Keratinocyte (primary cell): ENCODE data around the gene TMA7B. TPM values are rescaled to one million over a fixed set of nuclear protein-coding genes. Genes with fewer than 3 reads are reported as not detected.

ENCODE experiments used
- DNase-seq: peaks from one replicate; pipeline ENCODE4 v3.0.0-alpha.2; 2011; ENCODE audit warnings: low read depth, missing footprints, low spot score
- FAIRE-seq: peaks from 2 replicates; lab custom pipeline; 2011; peaks lifted over from hg19 to GRCh38; lab: Jason Lieb, UNC
- H2AFZ ChIP-seq: 2 replicates; pipeline ENCODE4 v1.6.0; 2012; ENCODE audit warnings: low read length, control low read depth, inconsistent platforms; ENCODE audit not compliant: control insufficient read depth
- H3K27ac ChIP-seq: 2 replicates; pipeline ENCODE4 v1.5.1; 2011; ENCODE audit warnings: low read length; ENCODE audit not compliant: control insufficient read depth, insufficient read depth
- H3K27me3 ChIP-seq: 3 replicates; pipeline ENCODE4 v1.6.0; 2011; ENCODE audit warnings: low read length; ENCODE audit not compliant: control insufficient read depth, insufficient read depth; ENCODE audit errors: extremely low read depth
- H3K36me3 ChIP-seq, 2 experiments: 2 replicates in 1 of 2; 3 replicates in 1 of 2; pipeline ENCODE4 v1.5.1; 2011; ENCODE audit warnings: low read length in 2 of 2, mild to moderate bottlenecking in 1 of 2; ENCODE audit not compliant: control insufficient read depth in 2 of 2, insufficient read depth in 2 of 2; ENCODE audit errors: extremely low read depth in 1 of 2
- H3K4me1 ChIP-seq: 3 replicates; pipeline ENCODE4 v1.5.1; 2011; ENCODE audit warnings: low read length; ENCODE audit not compliant: control insufficient read depth, insufficient read depth; ENCODE audit errors: extremely low read depth
- H3K4me2 ChIP-seq: 3 replicates; pipeline ENCODE4 v1.6.0; 2011; ENCODE audit warnings: low read depth, low read length; ENCODE audit not compliant: control insufficient read depth, insufficient read depth; ENCODE audit errors: extremely low read depth
- H3K4me3 ChIP-seq, 3 experiments: fragments of 200-600 bp in 1 of 3; sonication (generic) in 1 of 3; 2 replicates in 2 of 3; 3 replicates in 1 of 3; pipeline ENCODE4 v1.5.1; 2011 to 2016; ENCODE audit warnings: low read length in 3 of 3, mild to moderate bottlenecking in 3 of 3, control low read depth in 2 of 3, inconsistent platforms in 1 of 3, low read depth in 1 of 3, mixed read lengths in 1 of 3, mixed run types in 1 of 3, moderate library complexity in 1 of 3; ENCODE audit not compliant: control insufficient read depth in 2 of 3, insufficient read depth in 2 of 3; ENCODE audit errors: extremely low read depth in 1 of 3
- H3K79me2 ChIP-seq: 2 replicates; pipeline ENCODE4 v1.6.0; 2012; ENCODE audit warnings: low read length; ENCODE audit not compliant: control insufficient read depth, insufficient read depth
- H3K9ac ChIP-seq: 3 replicates; pipeline ENCODE4 v1.6.0; 2011; ENCODE audit warnings: low read length; ENCODE audit not compliant: control insufficient read depth, insufficient read depth; ENCODE audit errors: extremely low read depth
- H3K9me1 ChIP-seq: 3 replicates; pipeline ENCODE4 v1.6.0; 2011; ENCODE audit warnings: low read length; ENCODE audit not compliant: control insufficient read depth, insufficient read depth; ENCODE audit errors: extremely low read depth
- H3K9me3 ChIP-seq: 2 replicates; pipeline ENCODE4 v1.5.1; 2012; ENCODE audit warnings: low read depth, low read length; ENCODE audit not compliant: control insufficient read depth
- H4K20me1 ChIP-seq: 3 replicates; pipeline ENCODE4 v1.6.0; 2011; ENCODE audit warnings: low read length; ENCODE audit not compliant: control insufficient read depth, insufficient read depth; ENCODE audit errors: extremely low read depth
- EZH2 ChIP-seq: IDR thresholded peaks from one replicate; pipeline ENCODE4 v1.6.1; 2012; ENCODE audit warnings: inconsistent platforms, mild to moderate bottlenecking, low read length, moderate library complexity
- dilution Hi-C: fragments of 300-500 bp; cut with MboI; formaldehyde crosslinking; loops from one replicate; pipeline ENCODE4 v1.7.0; 2020; ENCODE audit warnings: low sequenced_read_pairs; ENCODE audit not compliant: extremely low pct_ligation_motif_present
- polyA plus RNA-seq, 5 experiments: library from polyadenylated mRNA; depleted of rRNA in 3 of 5; stranded (reverse) in 3 of 5; stranded (forward) in 1 of 5; unstranded in 1 of 5; fragments of >200 nt; gene quantifications; 1 replicate in 1 of 5; 2 replicates in 3 of 5; 3 replicates in 1 of 5; pipeline versions ENCODE4 v1.2.1 to v1.2.3, GENCODE V29; 2011 to 2012; ENCODE audit warnings: missing spikeins in 2 of 5, low read depth in 1 of 5, low replicate concordance in 1 of 5
- TF ChIP-seq, protein P1 (sequence below), 3 experiments: IDR thresholded peaks in 1 of 3; conservative IDR thresholded peaks in 1 of 3; optimal IDR thresholded peaks in 1 of 3; 2 replicates in 2 of 3; 3 replicates in 1 of 3; pipeline versions ENCODE3 to v1.5.1; 2011; ENCODE audit warnings: low read length in 3 of 3, mild to moderate bottlenecking in 3 of 3, moderate library complexity in 2 of 3, control low read depth in 1 of 3, inconsistent platforms in 1 of 3; ENCODE audit not compliant: insufficient read depth in 2 of 3; ENCODE audit errors: extremely low read depth in 1 of 3

Gene TMA7B
- polyA plus RNA-seq, 1 donor (not counting 4 experiments of a cell fraction or from before 2014, with no cell fraction given): not detected

DNA sequence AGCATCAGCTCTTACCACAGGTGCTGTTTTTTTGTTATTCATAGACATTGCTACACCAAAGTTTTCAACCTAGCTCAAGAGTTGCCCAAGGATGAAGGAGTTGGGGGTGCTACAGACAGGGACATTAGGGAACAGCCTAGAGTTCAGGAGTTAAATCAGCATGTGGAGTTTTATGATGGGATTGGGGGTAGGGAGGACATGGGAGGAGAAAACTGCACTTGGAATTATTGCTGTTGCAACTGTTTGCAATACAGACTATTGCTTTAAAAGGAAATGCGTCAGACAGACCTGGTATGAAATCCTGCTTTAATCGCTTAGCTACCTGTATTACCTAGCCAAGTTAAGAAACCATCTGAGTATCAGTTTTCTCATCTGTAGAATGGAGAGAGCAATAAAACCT, 6.3 kb downstream of the TMA7B start:
- Histone ChIP-seq H4K20me1 (no peaks in the 10 kb centered on the region), H3K27me3 (peaks cover 6% of the 10 kb centered on the region), H3K9me3 (no peaks in the 10 kb centered on the region), H2AFZ (no peak overlapping the region), H3K4me3 (no peak overlapping the region), H3K9me1 (no peaks in the 10 kb centered on the region), H3K36me3 (no peaks in the 10 kb centered on the region), H3K9ac (no peak overlapping the region), H3K79me2 (no peaks in the 10 kb centered on the region), H3K4me2 (no peak overlapping the region), H3K4me1 (no peaks in the 10 kb centered on the region), H3K27ac (no peak overlapping the region)
- dilution Hi-C loops: no loop called here
- DNase-seq (no peak), FAIRE-seq (no peak)
- no peak for TF ChIP-seq EZH2
- TF ChIP-seq, protein P1, sequence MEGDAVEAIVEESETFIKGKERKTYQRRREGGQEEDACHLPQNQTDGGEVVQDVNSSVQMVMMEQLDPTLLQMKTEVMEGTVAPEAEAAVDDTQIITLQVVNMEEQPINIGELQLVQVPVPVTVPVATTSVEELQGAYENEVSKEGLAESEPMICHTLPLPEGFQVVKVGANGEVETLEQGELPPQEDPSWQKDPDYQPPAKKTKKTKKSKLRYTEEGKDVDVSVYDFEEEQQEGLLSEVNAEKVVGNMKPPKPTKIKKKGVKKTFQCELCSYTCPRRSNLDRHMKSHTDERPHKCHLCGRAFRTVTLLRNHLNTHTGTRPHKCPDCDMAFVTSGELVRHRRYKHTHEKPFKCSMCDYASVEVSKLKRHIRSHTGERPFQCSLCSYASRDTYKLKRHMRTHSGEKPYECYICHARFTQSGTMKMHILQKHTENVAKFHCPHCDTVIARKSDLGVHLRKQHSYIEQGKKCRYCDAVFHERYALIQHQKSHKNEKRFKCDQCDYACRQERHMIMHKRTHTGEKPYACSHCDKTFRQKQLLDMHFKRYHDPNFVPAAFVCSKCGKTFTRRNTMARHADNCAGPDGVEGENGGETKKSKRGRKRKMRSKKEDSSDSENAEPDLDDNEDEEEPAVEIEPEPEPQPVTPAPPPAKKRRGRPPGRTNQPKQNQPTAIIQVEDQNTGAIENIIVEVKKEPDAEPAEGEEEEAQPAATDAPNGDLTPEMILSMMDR (optimal IDR thresholded peaks at IDR 0.05 in 1 of 3, IDR thresholded peaks at IDR 0.05 in 1 of 3, conservative IDR thresholded peaks at IDR 0.05 in 1 of 3; ENCODE audit: extremely low read depth in 1 of 3, insufficient read depth in 2 of 3, low read length in 3 of 3): no peak

DNA sequence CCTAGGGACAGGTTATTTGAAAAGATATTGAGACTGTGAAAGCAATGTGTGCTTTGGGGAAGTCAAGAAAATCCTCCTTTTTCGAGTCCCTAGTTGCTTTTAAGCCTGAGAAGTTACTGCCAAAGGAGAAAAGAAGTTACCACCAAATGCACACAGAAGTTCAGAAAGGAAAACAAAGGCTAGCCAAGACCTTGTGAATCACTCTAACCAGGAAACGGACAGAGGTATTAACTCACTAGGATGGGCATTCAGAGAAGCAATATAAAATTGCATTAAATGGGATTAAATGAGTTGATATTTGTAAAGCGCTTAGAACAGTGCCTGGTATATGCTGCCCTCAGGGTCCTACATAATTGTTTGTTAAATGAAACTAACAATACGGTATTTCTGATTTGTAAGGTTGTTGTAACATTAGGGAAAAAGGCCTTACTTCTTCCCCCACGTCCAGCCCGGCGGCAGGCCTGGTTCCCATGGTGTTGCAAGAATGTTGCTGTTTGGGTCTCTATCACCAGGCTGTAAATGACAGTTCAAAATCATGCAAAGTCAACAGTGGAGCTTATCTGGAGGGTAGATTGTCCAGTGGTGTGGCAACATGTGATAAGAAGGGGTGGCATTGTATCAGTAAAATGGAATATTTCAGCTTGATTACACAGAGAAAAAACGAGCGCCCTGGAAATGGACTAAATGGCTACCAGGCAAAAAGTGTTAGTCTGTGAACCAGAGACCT, 7.1 kb downstream of the TMA7B start:
- H3K4me2 ChIP-seq: no peak overlapping the region
- no peak for DNase-seq

More for the DNA sequence above, 7.1 kb downstream of the TMA7B start:
- H3K36me3 ChIP-seq: no peaks in the 10 kb centered on the region
- H3K27me3 ChIP-seq: peaks cover 9% of the 10 kb centered on the region
- H3K79me2 ChIP-seq: no peaks in the 10 kb centered on the region
- dilution Hi-C loops: no loop called here
- no peaks in the 10 kb centered on the region for H3K9me1 ChIP-seq
- H3K4me3 ChIP-seq: no peak overlapping the region
- H4K20me1 ChIP-seq: no peaks in the 10 kb centered on the region
- no peak for FAIRE-seq
- H3K4me1 ChIP-seq: no peaks in the 10 kb centered on the region
- TF ChIP-seq, protein P1 (optimal IDR thresholded peaks at IDR 0.05 in 1 of 3, IDR thresholded peaks at IDR 0.05 in 1 of 3, conservative IDR thresholded peaks at IDR 0.05 in 1 of 3; ENCODE audit: extremely low read depth in 1 of 3, insufficient read depth in 2 of 3, low read length in 3 of 3): no peak
- TF ChIP-seq EZH2: no peak
- no peak overlapping the region for H2AFZ ChIP-seq
- H3K9ac ChIP-seq: no peak overlapping the region
- H3K9me3 ChIP-seq: no peaks in the 10 kb centered on the region
- H3K27ac ChIP-seq: no peak overlapping the region
